ENCODE results near the gene GPBP1L1. TPM values are rescaled to one million over a fixed set of nuclear protein-coding genes. Genes with fewer than 3 reads are reported as not detected.

GPBP1L1 gene
- total RNA-seq, 4 donors from 2014 or later, result 98.6 to 147 (median 115) TPM

DNA sequence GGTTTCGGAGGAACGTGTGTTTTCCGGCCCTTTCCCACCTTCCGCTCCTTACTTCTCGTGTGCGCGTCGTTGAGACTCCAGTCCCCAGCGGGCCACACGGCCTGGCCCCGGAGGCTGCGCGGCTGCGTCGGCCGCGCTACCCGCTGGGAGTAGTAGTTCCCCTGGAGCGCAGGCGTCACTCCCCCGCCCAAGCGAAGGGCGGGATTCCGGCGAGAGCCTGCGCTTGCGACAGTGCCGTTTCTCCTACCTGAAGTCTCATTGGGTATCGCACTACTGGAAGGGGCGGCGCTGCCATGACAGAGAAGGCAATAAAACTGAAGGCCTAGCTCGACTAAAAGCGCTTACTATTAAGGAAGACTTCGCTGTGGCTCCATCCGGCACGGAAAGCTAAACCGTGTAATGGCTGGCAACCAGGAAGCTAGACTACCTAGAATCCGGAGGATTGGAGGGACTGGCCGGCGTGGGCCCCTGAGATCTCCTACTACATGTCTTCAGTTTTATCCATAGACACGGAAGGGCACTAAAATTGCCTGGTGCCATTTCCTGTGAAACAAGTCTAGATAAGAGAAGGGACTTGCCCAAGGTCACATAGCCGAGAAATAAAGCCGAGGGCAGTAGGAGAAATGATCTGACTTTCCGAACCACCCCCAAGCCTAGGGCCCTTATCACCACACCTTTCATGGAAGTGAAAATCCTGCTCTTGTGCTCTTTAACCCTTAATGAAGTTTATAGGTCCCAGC is 851 bp upstream of the GPBP1L1 start:
- peak overlapping the region; percentile 95 to 99 (median 96) for H3K27ac ChIP-seq
- H3K9me3 ChIP-seq, result no peaks in the 10 kb centered on the region
- no peaks in the 10 kb centered on the region for H3K27me3 ChIP-seq
- peak; percentile 97 for ATAC-seq
- peaks cover 2 to 56% (median 11%) of the 10 kb centered on the region in 3 donors for H3K4me1 ChIP-seq
- H3K36me3 ChIP-seq, result peaks cover 0 to 18% of the 10 kb centered on the region in 2 donors
- 3 to 9% methylated on average over 12 to 13 of the region's 44 CpGs for WGBS, 2 donors (ENCODE audit: low coverage in 1 of 2)
- TF ChIP-seq POLR2A (IDR thresholded peaks at IDR 0.05), result peak; percentile 61 to 86
- no peak for TF ChIP-seq CTCF (IDR thresholded peaks at IDR 0.05)
- peak; percentile 88 for TF ChIP-seq POLR2AphosphoS5 (IDR thresholded peaks at IDR 0.05)
- H3K4me3 ChIP-seq, result peak overlapping the region; percentile 90 to 99

DNA sequence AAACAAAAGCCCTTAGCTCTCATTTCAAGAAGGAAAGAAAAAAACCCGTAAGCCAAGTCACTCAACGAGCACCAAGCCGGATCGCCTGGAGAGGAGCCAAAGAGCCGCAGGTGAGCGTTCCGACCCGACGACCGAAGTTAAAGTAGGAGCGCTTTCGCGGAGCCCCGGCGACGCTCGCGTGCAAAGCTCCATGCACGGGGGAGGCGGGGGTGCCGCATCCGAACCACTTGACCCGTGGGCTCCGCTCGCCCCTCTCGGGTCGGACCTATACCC is 382 bp downstream of the GPBP1L1 start:
- Histone ChIP-seq H3K27ac (peak overlapping the region; percentile 90 to 96 (median 96)), H3K9me3 (no peaks in the 10 kb centered on the region), H3K36me3 (peaks cover 0 to 5% of the 10 kb centered on the region in 2 donors), H3K27me3 (no peaks in the 10 kb centered on the region), H3K4me3 (peak overlapping the region; percentile 62 to 90), H3K4me1 (peaks cover 9 to 69% (median 15%) of the 10 kb centered on the region in 3 donors)
- ATAC-seq, result no peak
- TF ChIP-seq CTCF (IDR thresholded peaks at IDR 0.05) (no peak), POLR2AphosphoS5 (IDR thresholded peaks at IDR 0.05) (no peak), POLR2A (IDR thresholded peaks at IDR 0.05) (no peak), EP300 (IDR thresholded peaks at IDR 0.05) (no peak)
- WGBS, 2 donors (ENCODE audit: low coverage in 1 of 2), result 1% methylated on average over 10 of the region's 27 CpGs; no CpG with 5 or more reads in 1 of the 2 donors

DNA sequence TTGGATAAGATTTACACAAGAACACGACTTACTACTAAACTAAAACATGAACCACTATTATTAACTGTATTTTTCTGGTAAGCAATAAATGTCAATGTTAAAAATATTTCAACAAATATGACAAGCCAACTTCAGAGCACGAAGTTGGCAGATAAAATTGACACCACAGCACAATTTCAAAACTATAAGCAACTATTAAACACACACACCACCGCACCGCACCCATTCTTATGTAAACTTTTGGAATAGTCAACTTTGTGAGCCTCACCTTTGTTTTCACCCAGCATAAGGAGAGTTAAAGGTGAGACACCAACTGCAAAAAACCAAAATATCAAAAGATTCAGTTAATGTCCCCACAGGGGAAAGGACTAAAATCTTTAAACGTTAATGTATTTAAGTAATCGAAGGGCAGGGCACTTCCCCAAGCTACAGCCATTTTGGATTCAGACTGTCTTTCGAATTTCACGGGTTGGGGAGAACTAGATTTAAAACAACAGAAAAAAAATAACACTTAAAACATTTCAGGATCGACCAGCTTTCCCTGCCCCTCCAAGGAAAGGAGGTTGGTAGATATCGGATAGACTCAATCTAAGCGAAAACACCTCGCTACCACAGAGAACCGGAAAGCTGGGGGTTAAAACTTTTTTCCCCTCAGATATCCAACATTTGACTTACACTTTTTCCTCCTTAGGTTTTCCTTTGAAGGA is 872 bp downstream of the GPBP1L1 start:
- peak overlapping the region; percentile 90 to 96 (median 96) for H3K27ac ChIP-seq
- H3K4me3 ChIP-seq, result peak overlapping the region; percentile 62 to 90
- TF ChIP-seq POLR2AphosphoS5 (IDR thresholded peaks at IDR 0.05), result no peak
- TF ChIP-seq POLR2A (IDR thresholded peaks at IDR 0.05), result no peak
- TF ChIP-seq CTCF (IDR thresholded peaks at IDR 0.05), result no peak
- no peak for TF ChIP-seq EP300 (IDR thresholded peaks at IDR 0.05)
- no peak for ATAC-seq
- H3K9me3 ChIP-seq, result no peaks in the 10 kb centered on the region
- 0 to 1% methylated on average over 12 to 13 of the region's 13 CpGs for WGBS, 2 donors (ENCODE audit: low coverage in 1 of 2)
- no peaks in the 10 kb centered on the region for H3K27me3 ChIP-seq
- H3K36me3 ChIP-seq, result peaks cover 0 to 3% of the 10 kb centered on the region in 2 donors
- H3K4me1 ChIP-seq, result peaks cover 9 to 74% (median 20%) of the 10 kb centered on the region in 3 donors

DNA sequence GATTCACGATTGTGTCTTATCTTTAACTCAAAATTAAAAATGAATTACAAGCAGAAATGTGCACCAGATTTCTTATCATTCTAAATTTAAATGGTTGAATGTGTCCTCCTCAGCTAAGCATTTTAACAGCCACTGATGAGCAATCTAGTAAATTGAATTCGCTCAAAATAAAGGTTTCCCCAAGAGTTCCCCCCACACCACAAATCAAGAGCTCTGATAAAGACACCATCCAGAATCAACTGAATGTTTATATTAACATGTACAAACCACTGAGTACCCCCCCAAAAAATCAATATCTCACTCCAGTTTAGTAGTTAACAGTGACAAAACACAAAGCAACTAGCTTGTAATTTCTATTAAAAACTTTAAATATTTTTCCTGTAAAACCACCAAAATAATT is 1.9 kb downstream of the GPBP1L1 start:
- H3K4me1 ChIP-seq, result peaks cover 12 to 75% (median 25%) of the 10 kb centered on the region in 3 donors
- 38 to 44% methylated on average over 2 of the region's 2 CpGs for WGBS, 2 donors (ENCODE audit: low coverage in 1 of 2)
- H3K27me3 ChIP-seq, result no peaks in the 10 kb centered on the region
- H3K27ac ChIP-seq, result no peak overlapping the region
- ATAC-seq, result no peak
- no peaks in the 10 kb centered on the region for H3K9me3 ChIP-seq
- peak overlapping the region in 1 of 2 donors; percentile 90 for H3K4me3 ChIP-seq
- TF ChIP-seq POLR2A (IDR thresholded peaks at IDR 0.05) (no peak), EP300 (IDR thresholded peaks at IDR 0.05) (no peak), POLR2AphosphoS5 (IDR thresholded peaks at IDR 0.05) (no peak), CTCF (IDR thresholded peaks at IDR 0.05) (no peak)
- no peaks in the 10 kb centered on the region for H3K36me3 ChIP-seq
